Neutrophil (primary cell): ENCODE data around the gene PRKCI.

ENCODE experiments used
- H3K27ac ChIP-seq: fragments of 200-600 bp; sonication (generic); 2 replicates; pipeline ENCODE4 v1.5.1; 2016; ENCODE audit warnings: mild to moderate bottlenecking, moderate library complexity
- H3K27me3 ChIP-seq: fragments of 200-600 bp; sonication (generic); 2 replicates; pipeline ENCODE4 v1.6.0; 2016; ENCODE audit warnings: mild to moderate bottlenecking
- H3K36me3 ChIP-seq: fragments of 200-600 bp; sonication (generic); 2 replicates; pipeline ENCODE4 v1.5.1; 2017
- H3K4me1 ChIP-seq, 2 experiments: fragments of 200-600 bp in 1 of 2; sonication (generic) in 1 of 2; 1 replicate in 1 of 2; 2 replicates in 1 of 2; pipeline versions ENCODE4 v1.5.1 to v1.6.1; 2013 to 2016; ENCODE audit warnings: low read depth in 1 of 2, low read length in 1 of 2, mild to moderate bottlenecking in 1 of 2, moderate library complexity in 1 of 2; ENCODE audit not compliant: control insufficient read depth in 1 of 2, insufficient read depth in 1 of 2
- H3K4me3 ChIP-seq, 2 experiments: fragments of 200-600 bp in 1 of 2; sonication (generic) in 1 of 2; 1 replicate in 1 of 2; 2 replicates in 1 of 2; pipeline ENCODE4 v1.5.1; 2013 to 2016; ENCODE audit warnings: low read depth in 1 of 2, low read length in 1 of 2, mild to moderate bottlenecking in 1 of 2, moderate library complexity in 1 of 2
- H3K9me3 ChIP-seq: fragments of 200-600 bp; sonication (generic); 2 replicates; pipeline ENCODE4 v1.5.1; 2016
- CTCF ChIP-seq: fragments of 200-600 bp; sonication (generic); IDR thresholded peaks from 2 replicates; pipeline ENCODE4 v1.5.1; 2016; ENCODE audit warnings: antibody characterized with exemption

Gene PRKCI

GRCh38 chr3:170354760-170355159, 132.5 kb downstream of the PRKCI start:
- Histone ChIP-seq H3K36me3 (no peaks in the 10 kb centered on the region), H3K27ac (no peak overlapping the region), H3K4me1 (peaks cover 27 to 34% of the 10 kb centered on the region in 2 experiments), H3K4me3 (no peak overlapping the region), H3K27me3 (no peaks in the 10 kb centered on the region), H3K9me3 (no peaks in the 10 kb centered on the region)
- no peak for TF ChIP-seq CTCF
